Gastroesophageal sphincter (tissue), 3 donors: ENCODE measurements around the gene SSBP2.

Source experiments
- EP300 ChIP-seq: sonication (generic); formaldehyde crosslinking; IDR thresholded peaks from one replicate; pipeline ENCODE4 v1.6.1; 2017; ENCODE audit warnings: antibody characterized with exemption, mild to moderate bottlenecking
- POLR2A ChIP-seq, 2 donors: fragments of 450-650 bp; IDR thresholded peaks; one replicate each; pipeline ENCODE4 v1.6.1; 2017; ENCODE audit warnings: antibody characterized with exemption in 2 of 2, mild to moderate bottlenecking in 2 of 2, moderate library complexity in 1 of 2
- POLR2AphosphoS5 ChIP-seq: sonication (generic); formaldehyde crosslinking; IDR thresholded peaks from one replicate; pipeline ENCODE4 v1.6.1; 2017; ENCODE audit warnings: antibody characterized with exemption
- TF ChIP-seq, protein P1 (sequence below), 4 experiments: fragments of 200-600 bp in 2 of 4; fragments of 450-650 bp in 2 of 4; sonication (generic) in 1 of 4; IDR thresholded peaks; one replicate each; pipeline ENCODE4 v1.5.1; 2017 to 2019; ENCODE audit warnings: antibody characterized with exemption in 4 of 4, mild to moderate bottlenecking in 2 of 4, moderate library complexity in 2 of 4

DNA sequence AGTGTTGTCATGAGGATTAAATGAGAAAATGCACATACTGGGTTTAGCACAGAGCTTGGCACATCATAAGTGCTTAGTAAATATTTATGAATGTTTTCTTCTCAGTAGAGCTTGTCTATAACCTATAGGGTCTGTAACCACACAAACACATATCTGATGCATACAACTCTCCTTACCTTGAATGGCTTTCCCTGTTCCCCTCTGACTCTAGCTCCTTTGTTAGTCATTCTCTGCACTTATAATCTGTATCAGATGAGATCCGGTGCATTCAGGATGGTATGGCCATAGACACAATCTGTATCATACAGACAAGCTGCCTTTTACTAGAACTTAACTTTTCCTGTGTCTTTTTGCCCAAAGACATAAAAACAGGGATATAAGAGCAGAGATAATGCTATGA, 11.1 kb upstream of the SSBP2 start:
- TF ChIP-seq, protein P1, sequence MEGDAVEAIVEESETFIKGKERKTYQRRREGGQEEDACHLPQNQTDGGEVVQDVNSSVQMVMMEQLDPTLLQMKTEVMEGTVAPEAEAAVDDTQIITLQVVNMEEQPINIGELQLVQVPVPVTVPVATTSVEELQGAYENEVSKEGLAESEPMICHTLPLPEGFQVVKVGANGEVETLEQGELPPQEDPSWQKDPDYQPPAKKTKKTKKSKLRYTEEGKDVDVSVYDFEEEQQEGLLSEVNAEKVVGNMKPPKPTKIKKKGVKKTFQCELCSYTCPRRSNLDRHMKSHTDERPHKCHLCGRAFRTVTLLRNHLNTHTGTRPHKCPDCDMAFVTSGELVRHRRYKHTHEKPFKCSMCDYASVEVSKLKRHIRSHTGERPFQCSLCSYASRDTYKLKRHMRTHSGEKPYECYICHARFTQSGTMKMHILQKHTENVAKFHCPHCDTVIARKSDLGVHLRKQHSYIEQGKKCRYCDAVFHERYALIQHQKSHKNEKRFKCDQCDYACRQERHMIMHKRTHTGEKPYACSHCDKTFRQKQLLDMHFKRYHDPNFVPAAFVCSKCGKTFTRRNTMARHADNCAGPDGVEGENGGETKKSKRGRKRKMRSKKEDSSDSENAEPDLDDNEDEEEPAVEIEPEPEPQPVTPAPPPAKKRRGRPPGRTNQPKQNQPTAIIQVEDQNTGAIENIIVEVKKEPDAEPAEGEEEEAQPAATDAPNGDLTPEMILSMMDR (IDR thresholded peaks at IDR 0.05) = no peak
- no peak for TF ChIP-seq POLR2AphosphoS5
- no peak for TF ChIP-seq POLR2A (IDR thresholded peaks at IDR 0.05)
- TF ChIP-seq EP300 = no peak
